ENCODE data around the gene HAUS7. TPM values are rescaled to one million over a fixed set of nuclear protein-coding genes. Genes with fewer than 3 reads are reported as not detected.
A peak's percentile ranks its signal among the peaks of the same experiment; 100 is the strongest.

Gene HAUS7
- total RNA-seq, 1 donor from 2014 or later: 23.0 TPM

DNA sequence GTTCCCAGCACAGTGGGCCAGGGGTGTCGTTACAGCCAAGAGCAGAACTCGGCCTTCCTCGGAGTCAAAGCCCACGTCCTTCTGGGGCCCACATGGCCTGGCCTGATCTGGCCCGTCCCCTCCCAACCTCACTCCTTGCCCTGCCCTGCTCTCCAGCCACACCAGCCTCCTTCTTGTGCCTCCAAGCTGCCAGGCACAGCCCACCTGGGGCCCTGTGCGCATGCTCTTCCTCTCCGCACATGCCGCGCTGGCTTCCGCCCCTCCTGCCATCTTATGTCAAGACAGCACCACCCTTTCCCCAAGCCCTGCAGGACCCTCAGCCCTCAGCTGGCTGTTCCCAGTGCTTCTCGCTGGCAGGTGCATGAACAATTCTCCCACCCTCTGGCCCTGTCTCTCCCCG lies 6.8 kb downstream of the HAUS7 start:
- DNase-seq: no peak
- H3K4me1 ChIP-seq: no peaks in the 10 kb centered on the region

DNA sequence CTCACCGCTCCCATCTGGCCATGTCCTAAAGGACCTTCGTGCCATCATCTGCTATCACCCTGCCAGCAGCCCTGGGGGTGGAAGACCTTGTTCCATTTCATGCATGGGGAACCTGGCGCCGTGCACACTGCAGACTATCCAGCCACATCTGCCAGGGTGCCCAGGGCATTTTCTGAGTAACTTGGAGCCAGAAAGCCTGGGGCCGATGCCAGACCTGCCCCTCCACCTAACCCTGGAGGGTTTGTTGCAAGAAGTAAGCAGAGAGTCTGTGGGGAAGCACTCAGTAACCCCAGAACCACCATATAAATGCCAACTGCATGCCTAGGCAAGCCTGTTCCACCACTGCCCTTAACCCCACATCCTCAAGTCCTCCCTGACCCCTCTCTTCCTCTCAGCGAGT lies 7.3 kb downstream of the HAUS7 start:
- intact Hi-C loops (cut with DNase I): no loop called here
- Histone ChIP-seq H3K4me3 (no peak overlapping the region), H3K9me3 (no peaks in the 10 kb centered on the region), H3K4me1 (no peaks in the 10 kb centered on the region), H3K27me3 (no peaks in the 10 kb centered on the region), H3K36me3 (no peaks in the 10 kb centered on the region), H3K27ac (no peak overlapping the region)
- DNase-seq (no peak), ATAC-seq (no peak)
- TF ChIP-seq, protein P1, sequence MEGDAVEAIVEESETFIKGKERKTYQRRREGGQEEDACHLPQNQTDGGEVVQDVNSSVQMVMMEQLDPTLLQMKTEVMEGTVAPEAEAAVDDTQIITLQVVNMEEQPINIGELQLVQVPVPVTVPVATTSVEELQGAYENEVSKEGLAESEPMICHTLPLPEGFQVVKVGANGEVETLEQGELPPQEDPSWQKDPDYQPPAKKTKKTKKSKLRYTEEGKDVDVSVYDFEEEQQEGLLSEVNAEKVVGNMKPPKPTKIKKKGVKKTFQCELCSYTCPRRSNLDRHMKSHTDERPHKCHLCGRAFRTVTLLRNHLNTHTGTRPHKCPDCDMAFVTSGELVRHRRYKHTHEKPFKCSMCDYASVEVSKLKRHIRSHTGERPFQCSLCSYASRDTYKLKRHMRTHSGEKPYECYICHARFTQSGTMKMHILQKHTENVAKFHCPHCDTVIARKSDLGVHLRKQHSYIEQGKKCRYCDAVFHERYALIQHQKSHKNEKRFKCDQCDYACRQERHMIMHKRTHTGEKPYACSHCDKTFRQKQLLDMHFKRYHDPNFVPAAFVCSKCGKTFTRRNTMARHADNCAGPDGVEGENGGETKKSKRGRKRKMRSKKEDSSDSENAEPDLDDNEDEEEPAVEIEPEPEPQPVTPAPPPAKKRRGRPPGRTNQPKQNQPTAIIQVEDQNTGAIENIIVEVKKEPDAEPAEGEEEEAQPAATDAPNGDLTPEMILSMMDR (IDR thresholded peaks at IDR 0.05): no peak

More for the DNA sequence above, 6.8 kb downstream of the HAUS7 start:
- H3K36me3 ChIP-seq: no peaks in the 10 kb centered on the region
- no peak overlapping the region for H3K27ac ChIP-seq
- H3K9me3 ChIP-seq: no peaks in the 10 kb centered on the region
- ATAC-seq: no peak
- no peak overlapping the region for H3K4me3 ChIP-seq
- TF ChIP-seq, protein P1 (IDR thresholded peaks at IDR 0.05): no peak
- no peaks in the 10 kb centered on the region for H3K27me3 ChIP-seq
- intact Hi-C loops (cut with DNase I): no loop called here

DNA sequence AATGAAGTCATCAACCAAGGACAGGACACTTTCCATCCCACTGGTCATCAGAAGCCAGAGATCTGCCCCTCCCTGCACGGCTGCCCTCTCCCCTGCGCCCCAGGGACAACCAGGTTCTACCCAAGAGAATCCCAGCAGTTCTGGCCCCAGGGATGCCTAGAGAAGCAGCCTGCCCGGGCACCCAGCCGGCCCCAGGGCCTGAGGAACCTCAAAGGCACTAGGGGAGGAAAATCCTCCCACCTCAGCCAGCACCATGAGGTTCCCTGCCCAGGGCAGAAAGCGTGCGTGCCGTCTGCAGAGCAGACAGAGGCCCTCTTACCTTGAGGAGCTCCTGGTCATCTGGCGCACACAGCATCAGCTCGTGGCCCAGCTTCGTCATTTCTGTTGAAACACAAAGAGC lies 8.1 kb downstream of the HAUS7 start:
- Histone ChIP-seq H3K4me3 (no peak overlapping the region), H3K36me3 (no peaks in the 10 kb centered on the region), H3K4me1 (no peaks in the 10 kb centered on the region), H3K27ac (no peak overlapping the region), H3K9me3 (no peaks in the 10 kb centered on the region), H3K27me3 (no peaks in the 10 kb centered on the region)
- ATAC-seq (no peak), DNase-seq (no peak)
- intact Hi-C loops (cut with DNase I): no loop called here
- TF ChIP-seq, protein P1 (IDR thresholded peaks at IDR 0.05): no peak

DNA sequence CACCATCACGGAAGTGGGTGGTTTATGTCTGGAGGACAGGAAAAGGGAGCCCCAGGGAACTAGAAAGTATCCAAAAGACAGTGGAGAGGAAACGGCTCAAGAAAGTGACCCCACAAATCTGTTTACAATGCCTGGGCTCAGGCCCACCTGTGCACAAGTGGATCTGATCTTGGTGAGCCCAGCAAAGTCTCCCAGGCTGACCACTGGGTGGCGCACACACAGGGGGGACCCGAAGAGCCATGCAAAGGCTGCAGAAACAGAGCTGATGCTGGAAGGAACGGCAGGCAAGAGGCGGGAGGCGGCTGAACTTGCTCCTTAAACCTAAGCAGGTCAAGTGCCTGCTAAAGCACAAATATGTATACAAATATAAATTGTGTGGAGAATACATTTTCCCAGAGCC lies 9.6 kb downstream of the HAUS7 start:
- no peaks in the 10 kb centered on the region for H3K4me1 ChIP-seq
- no peaks in the 10 kb centered on the region for H3K9me3 ChIP-seq
- no peak overlapping the region for H3K27ac ChIP-seq
- DNase-seq: no peak
- ATAC-seq: peak; percentile 75
- intact Hi-C loops (cut with DNase I): no loop called here
- H3K36me3 ChIP-seq: no peaks in the 10 kb centered on the region
- H3K4me3 ChIP-seq: no peak overlapping the region
- TF ChIP-seq, protein P1 (IDR thresholded peaks at IDR 0.05): peak; percentile 51
- no peaks in the 10 kb centered on the region for H3K27me3 ChIP-seq

DNA sequence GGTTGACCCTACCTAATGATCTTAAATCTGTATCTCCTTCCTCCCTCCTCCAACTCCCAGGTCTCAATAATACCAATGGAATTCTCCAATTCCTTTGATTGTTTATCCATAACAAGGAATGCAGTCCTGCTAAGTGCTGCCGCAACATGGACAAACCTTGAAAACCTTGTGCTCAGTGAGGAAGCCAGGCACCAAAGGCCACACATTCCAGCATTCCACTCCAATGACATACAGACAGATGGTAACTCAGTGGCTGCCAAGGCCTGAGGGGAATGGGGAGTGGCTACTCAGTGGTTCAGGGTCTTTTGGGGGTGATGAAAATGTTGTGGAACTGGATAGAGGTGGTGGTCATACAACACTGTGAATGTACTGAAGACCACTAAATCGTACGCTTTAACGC lies 10.4 kb downstream of the HAUS7 start:
- no peak for DNase-seq
- H3K4me3 ChIP-seq: no peak overlapping the region
- H3K36me3 ChIP-seq: no peaks in the 10 kb centered on the region
- no peaks in the 10 kb centered on the region for H3K4me1 ChIP-seq
- no peak for ATAC-seq
- no peaks in the 10 kb centered on the region for H3K27me3 ChIP-seq
- intact Hi-C loops (cut with DNase I): no loop called here
- TF ChIP-seq, protein P1 (IDR thresholded peaks at IDR 0.05): no peak
- H3K9me3 ChIP-seq: no peaks in the 10 kb centered on the region
- H3K27ac ChIP-seq: no peak overlapping the region

DNA sequence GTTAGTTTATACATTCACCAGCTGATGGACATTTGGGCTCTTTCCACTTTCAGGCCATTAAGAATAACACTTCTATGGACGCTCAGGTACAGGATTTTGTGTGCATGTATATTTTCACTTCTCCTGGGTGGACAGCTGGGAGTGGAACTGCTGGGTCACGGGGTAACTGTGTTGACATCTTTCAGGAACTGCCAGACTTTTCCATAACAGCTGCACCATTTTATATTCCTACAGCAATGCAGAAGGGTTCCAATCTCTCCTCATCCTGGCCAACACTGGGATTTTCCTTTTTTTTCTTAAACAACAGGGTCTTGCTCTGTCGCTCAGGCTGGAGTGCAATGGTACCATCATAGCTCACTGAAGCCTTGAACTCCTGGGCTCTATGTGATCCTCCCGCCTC lies 11.9 kb downstream of the HAUS7 start:
- DNase-seq (no peak), ATAC-seq (no peak)
- Histone ChIP-seq H3K4me3 (no peak overlapping the region), H3K27ac (no peak overlapping the region), H3K4me1 (no peaks in the 10 kb centered on the region), H3K9me3 (no peaks in the 10 kb centered on the region), H3K27me3 (no peaks in the 10 kb centered on the region), H3K36me3 (no peaks in the 10 kb centered on the region)
- TF ChIP-seq, protein P1 (IDR thresholded peaks at IDR 0.05): no peak
- intact Hi-C loops (cut with DNase I): no loop called here
